ENCODE data around the gene BAIAP2. TPM values are rescaled to one million over a fixed set of nuclear protein-coding genes. Genes with fewer than 3 reads are reported as not detected.

The BAIAP2 gene
- total and polyA plus RNA-seq, 7 donors, result 6.5 to 52.3 (median 32.6) TPM

- no peak for DNase-seq
- H3K27me3 ChIP-seq, result peaks cover 0 to 16% (median 10%) of the 10 kb centered on the region in 3 donors
- WGBS, 2 donors, result 81 to 83% methylated on average over 109 of the region's 109 CpGs
- H3K4me3 ChIP-seq, result no peak overlapping the region
- no peaks in the 10 kb centered on the region for H3K9me3 ChIP-seq
- intact Hi-C loops (cut with DNase I), result no loop called here
- no peak overlapping the region for H3K27ac ChIP-seq
- H3K36me3 ChIP-seq, result peaks cover 0 to 13% (median 0%) of the 10 kb centered on the region in 4 donors
- TF ChIP-seq CTCF (IDR thresholded peaks at IDR 0.05) (no peak), EP300 (IDR thresholded peaks at IDR 0.05) (no peak), POLR2A (IDR thresholded peaks at IDR 0.05) (no peak), POLR2AphosphoS5 (IDR thresholded peaks at IDR 0.05) (no peak)
- H3K4me1 ChIP-seq, result peaks cover 0 to 19% (median 17%) of the 10 kb centered on the region in 4 donors
Measured at GRCh38 chr17:81121841-81122733, 87.1 kb downstream of the BAIAP2 start.

- H3K4me1 ChIP-seq, result peaks cover 0 to 17% (median 16%) of the 10 kb centered on the region in 4 donors
- TF ChIP-seq POLR2AphosphoS5 (IDR thresholded peaks at IDR 0.05) (no peak), EP300 (IDR thresholded peaks at IDR 0.05) (no peak), POLR2A (IDR thresholded peaks at IDR 0.05) (no peak), CTCF (IDR thresholded peaks at IDR 0.05) (no peak)
- H3K9me3 ChIP-seq, result no peaks in the 10 kb centered on the region
- peaks cover 0 to 13% (median 10%) of the 10 kb centered on the region in 3 donors for H3K27me3 ChIP-seq
- no peak overlapping the region for H3K4me3 ChIP-seq
- H3K27ac ChIP-seq, result no peak overlapping the region
- intact Hi-C loops (cut with DNase I), result no loop called here
- no peak for DNase-seq
- 67 to 91% methylated on average over 39 of the region's 39 CpGs for WGBS, 2 donors
- H3K36me3 ChIP-seq, result peaks cover 0 to 2% (median 0%) of the 10 kb centered on the region in 4 donors
Measured at GRCh38 chr17:81123052-81124048, 88.4 kb downstream of the BAIAP2 start.

GRCh38 chr17:81124377-81124776 lies 89.4 kb downstream of the BAIAP2 start:
- Histone ChIP-seq H3K9me3 (no peaks in the 10 kb centered on the region), H3K27me3 (peaks cover 0 to 10% (median 7%) of the 10 kb centered on the region in 3 donors), H3K36me3 (no peaks in the 10 kb centered on the region), H3K4me3 (no peak overlapping the region), H3K4me1 (peaks cover 0 to 7% (median 6%) of the 10 kb centered on the region in 4 donors), H3K27ac (no peak overlapping the region)
- no peak for DNase-seq
- TF ChIP-seq CTCF (IDR thresholded peaks at IDR 0.05) (no peak), EP300 (IDR thresholded peaks at IDR 0.05) (no peak), POLR2AphosphoS5 (IDR thresholded peaks at IDR 0.05) (no peak), POLR2A (IDR thresholded peaks at IDR 0.05) (no peak)
- intact Hi-C loops (cut with DNase I), result no loop called here
- 89 to 95% methylated on average over 18 of the region's 18 CpGs for WGBS, 2 donors

GRCh38 chr17:81125573-81126081 lies 90.7 kb downstream of the BAIAP2 start:
- no peak overlapping the region for H3K27ac ChIP-seq
- 16 to 81% methylated on average over 14 of the region's 14 CpGs for WGBS, 2 donors
- no peaks in the 10 kb centered on the region for H3K4me1 ChIP-seq
- intact Hi-C loops (cut with DNase I), result no loop called here
- no peak for DNase-seq
- peaks cover 0 to 10% (median 7%) of the 10 kb centered on the region in 3 donors for H3K27me3 ChIP-seq
- no peaks in the 10 kb centered on the region for H3K36me3 ChIP-seq
- no peak overlapping the region for H3K4me3 ChIP-seq
- TF ChIP-seq POLR2AphosphoS5 (IDR thresholded peaks at IDR 0.05) (no peak), POLR2A (IDR thresholded peaks at IDR 0.05) (no peak), EP300 (IDR thresholded peaks at IDR 0.05) (no peak), CTCF (IDR thresholded peaks at IDR 0.05) (no peak)
- H3K9me3 ChIP-seq, result no peaks in the 10 kb centered on the region
